ENCODE results near the gene MUC2. TPM values are rescaled to one million over a fixed set of nuclear protein-coding genes. Genes with fewer than 3 reads are reported as not detected.

Gene MUC2
- total RNA-seq, 6 experiments from 2014 or later, result 0.04 TPM; not detected in 5

- TF ChIP-seq, protein P1, sequence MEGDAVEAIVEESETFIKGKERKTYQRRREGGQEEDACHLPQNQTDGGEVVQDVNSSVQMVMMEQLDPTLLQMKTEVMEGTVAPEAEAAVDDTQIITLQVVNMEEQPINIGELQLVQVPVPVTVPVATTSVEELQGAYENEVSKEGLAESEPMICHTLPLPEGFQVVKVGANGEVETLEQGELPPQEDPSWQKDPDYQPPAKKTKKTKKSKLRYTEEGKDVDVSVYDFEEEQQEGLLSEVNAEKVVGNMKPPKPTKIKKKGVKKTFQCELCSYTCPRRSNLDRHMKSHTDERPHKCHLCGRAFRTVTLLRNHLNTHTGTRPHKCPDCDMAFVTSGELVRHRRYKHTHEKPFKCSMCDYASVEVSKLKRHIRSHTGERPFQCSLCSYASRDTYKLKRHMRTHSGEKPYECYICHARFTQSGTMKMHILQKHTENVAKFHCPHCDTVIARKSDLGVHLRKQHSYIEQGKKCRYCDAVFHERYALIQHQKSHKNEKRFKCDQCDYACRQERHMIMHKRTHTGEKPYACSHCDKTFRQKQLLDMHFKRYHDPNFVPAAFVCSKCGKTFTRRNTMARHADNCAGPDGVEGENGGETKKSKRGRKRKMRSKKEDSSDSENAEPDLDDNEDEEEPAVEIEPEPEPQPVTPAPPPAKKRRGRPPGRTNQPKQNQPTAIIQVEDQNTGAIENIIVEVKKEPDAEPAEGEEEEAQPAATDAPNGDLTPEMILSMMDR (IDR thresholded peaks at IDR 0.05), result no peak
- TF ChIP-seq POLR2A (IDR thresholded peaks at IDR 0.05), result no peak
- DNase-seq (no peak), ATAC-seq (no peak)
- no peaks in the 10 kb centered on the region for H3K36me3 ChIP-seq
- H3K27me3 ChIP-seq, result no peaks in the 10 kb centered on the region
- no peak overlapping the region for H3K27ac ChIP-seq
- H3K4me3 ChIP-seq, result no peak overlapping the region
- WGBS (ENCODE audit: insufficient coverage, low coverage, low lambda C conversion rate, missing lambda C conversion rate), result no CpG with 5 or more reads among the region's 16 CpGs
- H3K4me1 ChIP-seq, result no peaks in the 10 kb centered on the region
- no peaks in the 10 kb centered on the region for H3K9me3 ChIP-seq
- intact Hi-C loops (cut with DNase I), result no loop called here
Measured at GRCh38 chr11:1030086-1030485, 44.6 kb upstream of the MUC2 start.

GRCh38 chr11:1030556-1030955 lies 44.1 kb upstream of the MUC2 start:
- no peak for ATAC-seq
- WGBS (ENCODE audit: insufficient coverage, low coverage, low lambda C conversion rate, missing lambda C conversion rate), result 39% methylated on average over 4 of the region's 20 CpGs
- no peak for TF ChIP-seq POLR2A (IDR thresholded peaks at IDR 0.05)
- TF ChIP-seq, protein P1 (IDR thresholded peaks at IDR 0.05), result no peak
- DNase-seq, result no peak
- H3K36me3 ChIP-seq, result no peaks in the 10 kb centered on the region
- H3K9me3 ChIP-seq, result no peaks in the 10 kb centered on the region
- H3K4me3 ChIP-seq, result no peak overlapping the region
- no peaks in the 10 kb centered on the region for H3K4me1 ChIP-seq
- intact Hi-C loops (cut with DNase I), result no loop called here
- no peak overlapping the region for H3K27ac ChIP-seq
- H3K27me3 ChIP-seq, result no peaks in the 10 kb centered on the region

DNA sequence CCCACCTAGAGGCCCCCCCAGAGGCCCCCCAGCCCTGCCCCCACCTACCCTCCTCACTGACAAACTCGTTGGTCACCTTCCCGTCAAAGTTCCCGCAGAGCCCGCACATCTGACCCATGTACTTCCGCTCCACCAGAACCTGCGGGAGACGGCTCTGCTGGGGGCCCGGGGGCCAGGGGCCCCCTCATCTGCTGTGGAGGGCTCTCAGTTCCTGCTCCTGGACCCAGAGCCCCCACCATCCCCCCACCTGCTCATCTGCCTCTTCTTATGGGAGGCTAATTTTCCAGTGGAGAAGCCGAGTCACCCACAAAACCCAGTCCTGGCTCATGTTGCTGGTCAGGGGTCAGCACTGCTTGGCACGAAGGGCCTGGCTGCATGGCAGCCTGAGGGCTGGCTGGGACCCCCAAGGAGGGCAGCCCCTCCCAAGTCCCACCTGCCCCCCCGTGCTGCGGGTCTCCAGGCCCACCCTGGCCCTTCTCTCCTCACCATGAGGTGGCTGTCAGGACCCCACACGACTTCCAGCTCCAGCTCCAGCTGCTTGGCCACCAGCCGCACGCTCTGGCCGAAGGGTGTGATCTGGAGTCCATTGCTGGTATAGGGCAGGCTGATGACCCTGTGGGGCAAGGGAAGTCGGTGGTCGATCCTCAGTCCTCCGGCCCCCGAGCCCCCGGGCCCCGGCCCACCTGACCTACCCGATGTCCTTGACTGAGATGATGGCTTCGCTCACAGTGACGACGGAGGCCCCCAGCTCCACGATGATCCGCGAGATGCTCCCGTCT lies 43.4 kb upstream of the MUC2 start:
- no CpG with 5 or more reads among the region's 30 CpGs for WGBS (ENCODE audit: insufficient coverage, low coverage, low lambda C conversion rate, missing lambda C conversion rate)
- Histone ChIP-seq H3K4me1 (no peaks in the 10 kb centered on the region), H3K4me3 (no peak overlapping the region), H3K27ac (no peak overlapping the region), H3K9me3 (no peaks in the 10 kb centered on the region), H3K36me3 (no peaks in the 10 kb centered on the region), H3K27me3 (no peaks in the 10 kb centered on the region)
- DNase-seq, result no peak
- TF ChIP-seq, protein P1 (IDR thresholded peaks at IDR 0.05), result no peak
- no peak for TF ChIP-seq POLR2A (IDR thresholded peaks at IDR 0.05)
- intact Hi-C loops (cut with DNase I), result no loop called here
- no peak for ATAC-seq

DNA sequence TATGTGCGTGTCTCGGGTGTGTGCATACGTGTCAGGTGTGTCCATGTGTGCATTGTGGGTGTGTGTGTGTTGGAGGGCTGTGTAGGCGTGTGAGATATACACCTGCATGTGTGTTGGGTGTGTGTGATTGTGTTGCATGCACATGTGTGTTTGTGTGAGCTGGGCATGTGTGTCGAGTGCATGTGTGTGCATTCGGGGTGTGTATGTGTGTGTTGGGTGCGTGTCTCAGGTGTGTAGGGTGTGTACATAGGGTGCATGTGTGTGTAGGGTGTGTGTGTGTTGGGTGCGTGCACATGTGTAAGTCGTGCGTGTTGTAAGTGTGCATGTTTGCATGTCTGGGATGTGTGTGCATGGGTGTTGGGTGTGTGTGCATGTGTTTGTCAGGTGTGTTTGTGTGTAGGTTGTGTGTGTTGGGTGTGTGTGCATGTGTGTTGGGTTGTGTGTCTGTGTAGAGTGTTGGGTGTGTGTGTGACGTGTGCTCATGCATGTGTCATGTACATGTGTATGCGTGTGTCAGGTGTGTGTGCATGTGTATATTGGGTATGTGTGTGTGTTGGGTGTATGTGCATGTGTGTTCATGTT lies 42.3 kb upstream of the MUC2 start:
- H3K4me3 ChIP-seq, result no peak overlapping the region
- no peaks in the 10 kb centered on the region for H3K4me1 ChIP-seq
- no peak for TF ChIP-seq POLR2A (IDR thresholded peaks at IDR 0.05)
- TF ChIP-seq, protein P1 (IDR thresholded peaks at IDR 0.05), result no peak
- ATAC-seq (no peak), DNase-seq (no peak)
- H3K36me3 ChIP-seq, result no peaks in the 10 kb centered on the region
- H3K27me3 ChIP-seq, result no peaks in the 10 kb centered on the region
- intact Hi-C loops (cut with DNase I), result no loop called here
- no peak overlapping the region for H3K27ac ChIP-seq
- WGBS (ENCODE audit: insufficient coverage, low coverage, low lambda C conversion rate, missing lambda C conversion rate), result 97% methylated on average over 9 of the region's 12 CpGs
- H3K9me3 ChIP-seq, result no peaks in the 10 kb centered on the region
